Uterus (tissue), 2 donors: Measurements from ENCODE around the gene MARCHF9.

Experiments
- CTCF ChIP-seq, 4 experiments: fragments of 200-600 bp in 2 of 4; fragments of 450-650 bp in 2 of 4; sonication (generic) in 2 of 4; IDR thresholded peaks; one replicate each; pipeline ENCODE4 v1.5.1; 2016 to 2019; ENCODE audit warnings: antibody characterized with exemption in 4 of 4, mild to moderate bottlenecking in 2 of 4, moderate library complexity in 1 of 4
- POLR2A ChIP-seq, 2 donors: fragments of 450-650 bp; IDR thresholded peaks; one replicate each; pipeline ENCODE4 v1.6.1; 2016; ENCODE audit warnings: antibody characterized with exemption in 2 of 2, mild to moderate bottlenecking in 1 of 2, moderate library complexity in 1 of 2

GRCh38 chr12:57783466-57783801, 28.5 kb downstream of the MARCHF9 start:
- TF ChIP-seq CTCF (IDR thresholded peaks at IDR 0.05) (no peak), POLR2A (IDR thresholded peaks at IDR 0.05) (no peak)
